Adipocyte (in vitro differentiated cells): Measurements from ENCODE around the gene MYB.
"Not testable (repeated sequence)": the region's sequence is repeated elsewhere in the genome, so short reads cannot be mapped to it uniquely, and the experiment has no call there.

ENCODE experiments used
- DNase-seq: peaks from one replicate; pipeline ENCODE4 v3.0.0-alpha.2; 2015; ENCODE audit warnings: low read depth
- H3K27me3 ChIP-seq: replicated peaks from 2 replicates; pipeline ENCODE4 v1.7.0; 2013; ENCODE audit warnings: mild to moderate bottlenecking, low read length, moderate library complexity; ENCODE audit not compliant: control insufficient read depth, insufficient read depth
- H3K36me3 ChIP-seq: 2 replicates; pipeline ENCODE4 v1.7.0; 2013; ENCODE audit warnings: low read length, mild to moderate bottlenecking, moderate library complexity; ENCODE audit not compliant: control insufficient read depth, insufficient read depth, severe bottlenecking
- H3K4me1 ChIP-seq: 2 replicates; pipeline ENCODE4 v1.7.0; 2013; ENCODE audit warnings: mild to moderate bottlenecking, low read length, moderate library complexity; ENCODE audit not compliant: control insufficient read depth, insufficient read depth
- H3K4me3 ChIP-seq: 2 replicates; pipeline ENCODE4 v1.7.0; 2013; ENCODE audit warnings: mild to moderate bottlenecking, low read length, moderate library complexity
- H3K9ac ChIP-seq: 2 replicates; pipeline ENCODE4 v1.7.0; 2013; ENCODE audit warnings: mild to moderate bottlenecking, low read length, moderate library complexity
- H3K9me3 ChIP-seq: 2 replicates; pipeline ENCODE4 v1.7.0; 2013; ENCODE audit warnings: mild to moderate bottlenecking, low read length, moderate library complexity; ENCODE audit not compliant: control insufficient read depth

The MYB gene

DNA sequence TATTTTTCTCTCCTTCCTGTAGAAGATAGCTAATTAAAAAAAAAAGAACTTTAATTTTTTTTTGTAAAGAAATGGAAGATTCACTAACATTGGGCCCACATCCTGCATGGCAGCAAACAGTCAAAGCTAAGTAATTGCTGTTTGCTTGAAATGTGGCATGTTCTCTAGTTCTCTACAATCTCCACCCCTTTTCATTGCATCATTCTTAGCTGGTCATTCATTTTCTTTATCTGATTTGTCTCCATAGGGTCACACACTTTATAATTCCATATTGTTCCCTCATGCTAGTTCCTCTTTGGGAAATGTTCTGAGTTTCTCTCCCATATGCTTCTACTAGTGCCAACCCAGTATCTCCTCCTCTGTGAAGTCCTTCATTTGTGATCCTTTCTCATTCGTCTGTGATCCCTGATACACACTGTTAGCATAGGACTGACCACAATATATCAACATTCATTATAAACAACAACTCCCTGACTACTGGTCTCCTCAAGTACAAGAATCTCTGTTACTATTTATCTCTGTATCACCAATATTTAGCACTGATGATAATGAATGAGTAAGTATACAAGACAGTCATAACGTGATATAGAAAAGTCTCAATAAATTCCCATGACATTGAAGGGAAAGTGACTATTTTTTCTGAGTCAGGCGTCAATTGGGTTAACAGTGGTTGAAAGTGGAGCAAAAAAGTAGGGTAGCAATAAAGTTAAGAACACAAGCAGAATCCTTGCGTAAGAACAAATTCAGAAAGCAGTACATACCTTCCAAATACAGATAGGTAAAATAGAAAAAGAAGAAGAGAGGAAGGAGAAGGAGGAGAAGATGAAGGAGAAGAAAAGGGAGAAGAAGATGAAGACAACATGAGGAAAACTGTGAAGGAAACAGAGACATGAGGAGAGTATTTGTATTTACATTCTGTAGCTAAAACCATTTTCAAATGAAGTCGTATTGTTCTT, 33.2 kb upstream of the MYB start:
- Histone ChIP-seq H3K9ac (no peak overlapping the region), H3K4me1 (peaks cover 4% of the 10 kb centered on the region), H3K4me3 (no peak overlapping the region), H3K9me3 (no peaks in the 10 kb centered on the region), H3K27me3 (no peaks in the 10 kb centered on the region), H3K36me3 (no peaks in the 10 kb centered on the region)
- DNase-seq: peak; percentile 10

DNA sequence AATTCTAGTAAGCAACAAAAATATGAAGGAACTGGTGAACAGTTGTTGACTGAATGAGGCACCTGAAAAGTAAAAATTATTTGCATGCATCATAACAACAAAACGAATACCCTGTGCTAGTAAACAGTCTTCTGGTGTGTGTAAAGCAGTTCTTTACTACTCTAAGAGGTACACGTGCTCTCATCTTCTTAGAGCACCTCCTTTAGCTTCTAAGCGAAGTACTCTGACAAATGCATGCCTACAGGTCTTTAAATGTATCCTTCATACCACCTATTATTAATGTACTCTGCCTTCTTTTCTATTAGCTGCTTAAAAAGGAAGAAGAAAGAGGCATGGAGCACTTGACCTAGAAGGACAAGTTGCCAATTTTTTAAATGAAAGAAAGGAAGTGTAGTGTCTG, 32.2 kb upstream of the MYB start:
- Histone ChIP-seq H3K36me3 (no peaks in the 10 kb centered on the region), H3K9me3 (no peaks in the 10 kb centered on the region)
- DNase-seq: no peak

GRCh38 chr6:135149376-135149775, 31.7 kb upstream of the MYB start:
- DNase-seq: no peak
- Histone ChIP-seq H3K9me3 (no peaks in the 10 kb centered on the region), H3K36me3 (no peaks in the 10 kb centered on the region), H3K27me3 (no peaks in the 10 kb centered on the region), H3K9ac (no peak overlapping the region), H3K4me3 (no peak overlapping the region), H3K4me1 (peaks cover 4% of the 10 kb centered on the region)

More for the DNA sequence above, 32.2 kb upstream of the MYB start:
- H3K4me1 ChIP-seq: peaks cover 4% of the 10 kb centered on the region
- H3K27me3 ChIP-seq: no peaks in the 10 kb centered on the region
- no peak overlapping the region for H3K4me3 ChIP-seq
- no peak overlapping the region for H3K9ac ChIP-seq

DNA sequence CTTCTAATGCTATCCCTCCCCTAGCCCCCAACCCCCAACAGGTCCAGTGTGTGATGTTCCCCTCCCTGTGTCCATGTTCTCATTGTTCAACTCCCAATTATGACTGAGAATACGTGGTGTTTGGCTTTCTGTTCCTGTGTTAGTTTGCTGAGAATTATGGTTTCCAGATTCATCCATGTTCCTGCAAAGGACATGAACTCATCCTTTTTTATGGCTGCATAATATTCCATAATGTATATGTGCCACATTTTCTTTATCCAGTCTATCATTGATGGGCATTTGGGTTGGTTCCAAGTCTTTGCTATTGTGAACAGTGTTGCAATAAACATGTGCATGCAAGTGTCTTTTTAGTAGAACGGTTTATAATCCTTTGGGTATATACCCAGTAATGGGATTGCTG, 30.6 kb upstream of the MYB start:
- H3K4me3 ChIP-seq, H3K9me3 ChIP-seq, DNase-seq, H3K36me3 ChIP-seq, H3K9ac ChIP-seq, H3K27me3 ChIP-seq, H3K4me1 ChIP-seq: not testable (repeated sequence)

GRCh38 chr6:135154125-135154524, 27.0 kb upstream of the MYB start:
- H3K9ac ChIP-seq, H3K4me1 ChIP-seq, H3K36me3 ChIP-seq, H3K27me3 ChIP-seq, H3K9me3 ChIP-seq, DNase-seq, H3K4me3 ChIP-seq: not testable (repeated sequence)

DNA sequence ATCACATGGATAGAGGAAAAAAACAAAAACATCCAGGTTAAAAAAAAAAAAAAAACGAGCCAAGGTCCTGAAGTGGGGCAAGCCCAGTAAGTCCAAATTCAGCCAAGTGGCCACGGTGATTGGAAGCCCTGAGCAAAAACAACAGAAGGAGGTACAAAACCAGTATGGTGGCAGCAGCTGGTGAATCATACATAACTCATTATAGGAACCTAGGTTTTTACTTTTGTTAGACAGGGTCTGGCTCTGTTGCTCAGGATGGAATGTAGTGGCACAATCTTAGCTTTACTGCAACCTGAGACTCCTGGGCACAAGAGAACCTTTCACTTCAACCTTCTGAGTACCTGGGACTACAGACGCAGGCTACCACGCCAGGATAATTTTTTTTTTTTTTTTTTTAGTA, 22.7 kb upstream of the MYB start:
- Histone ChIP-seq H3K27me3 (no peaks in the 10 kb centered on the region), H3K4me1 (no peaks in the 10 kb centered on the region), H3K4me3 (no peak overlapping the region), H3K9ac (no peak overlapping the region), H3K9me3 (no peaks in the 10 kb centered on the region), H3K36me3 (no peaks in the 10 kb centered on the region)
- DNase-seq: no peak

GRCh38 chr6:135159531-135159930, 21.6 kb upstream of the MYB start:
- Histone ChIP-seq H3K4me1 (no peaks in the 10 kb centered on the region), H3K27me3 (no peaks in the 10 kb centered on the region), H3K9ac (no peak overlapping the region), H3K4me3 (no peak overlapping the region), H3K36me3 (no peaks in the 10 kb centered on the region), H3K9me3 (no peaks in the 10 kb centered on the region)
- no peak for DNase-seq

DNA sequence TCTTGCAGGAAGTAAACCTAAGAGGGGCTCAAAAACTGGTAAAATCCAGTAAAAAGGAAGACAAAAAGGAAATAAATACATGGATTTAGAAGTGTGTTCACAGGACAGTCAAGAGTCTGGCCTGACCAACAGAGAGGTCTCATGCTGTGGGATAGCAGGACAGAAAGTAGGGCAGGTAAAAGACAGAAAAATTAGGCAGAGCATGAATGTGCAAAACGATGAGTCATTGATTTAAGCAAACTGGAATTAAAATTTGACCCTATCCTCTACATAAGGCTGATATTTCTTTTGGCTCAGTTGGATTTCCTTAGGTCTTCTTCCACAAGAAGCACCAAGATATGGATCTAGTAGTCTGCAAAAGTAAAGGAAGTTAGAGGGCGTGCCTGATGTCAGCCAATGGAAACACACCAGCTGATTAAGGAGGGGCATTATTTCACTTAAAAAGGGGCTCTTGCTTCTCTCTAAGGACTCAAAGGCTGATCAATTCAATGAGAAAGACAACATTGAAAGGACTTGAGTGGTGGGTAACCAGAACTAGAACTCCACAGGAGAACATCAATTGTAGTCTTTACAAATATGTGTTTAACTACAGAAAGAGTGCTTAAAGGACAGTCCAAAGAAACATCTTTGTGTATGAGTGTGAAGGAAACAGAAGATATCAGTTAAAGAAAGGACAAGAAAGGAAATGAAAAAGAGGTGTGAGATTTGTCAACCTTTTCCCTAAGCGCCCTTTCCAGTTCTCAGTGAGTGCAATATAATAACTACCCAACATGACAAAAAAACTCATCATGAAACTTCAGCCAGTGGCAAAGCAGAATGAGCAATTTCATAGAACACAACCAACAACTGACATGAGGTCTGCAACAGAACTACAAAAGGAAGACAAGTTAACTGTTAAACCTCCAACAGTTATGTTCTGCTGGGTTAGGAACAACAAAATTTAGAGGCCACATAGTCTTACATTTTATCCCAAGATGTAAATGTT, 19.4 kb upstream of the MYB start:
- no peak for DNase-seq
- H3K4me1 ChIP-seq: no peaks in the 10 kb centered on the region
- H3K9me3 ChIP-seq: no peaks in the 10 kb centered on the region
- H3K9ac ChIP-seq: no peak overlapping the region
- no peak overlapping the region for H3K4me3 ChIP-seq
- H3K36me3 ChIP-seq: no peaks in the 10 kb centered on the region
- no peaks in the 10 kb centered on the region for H3K27me3 ChIP-seq

DNA sequence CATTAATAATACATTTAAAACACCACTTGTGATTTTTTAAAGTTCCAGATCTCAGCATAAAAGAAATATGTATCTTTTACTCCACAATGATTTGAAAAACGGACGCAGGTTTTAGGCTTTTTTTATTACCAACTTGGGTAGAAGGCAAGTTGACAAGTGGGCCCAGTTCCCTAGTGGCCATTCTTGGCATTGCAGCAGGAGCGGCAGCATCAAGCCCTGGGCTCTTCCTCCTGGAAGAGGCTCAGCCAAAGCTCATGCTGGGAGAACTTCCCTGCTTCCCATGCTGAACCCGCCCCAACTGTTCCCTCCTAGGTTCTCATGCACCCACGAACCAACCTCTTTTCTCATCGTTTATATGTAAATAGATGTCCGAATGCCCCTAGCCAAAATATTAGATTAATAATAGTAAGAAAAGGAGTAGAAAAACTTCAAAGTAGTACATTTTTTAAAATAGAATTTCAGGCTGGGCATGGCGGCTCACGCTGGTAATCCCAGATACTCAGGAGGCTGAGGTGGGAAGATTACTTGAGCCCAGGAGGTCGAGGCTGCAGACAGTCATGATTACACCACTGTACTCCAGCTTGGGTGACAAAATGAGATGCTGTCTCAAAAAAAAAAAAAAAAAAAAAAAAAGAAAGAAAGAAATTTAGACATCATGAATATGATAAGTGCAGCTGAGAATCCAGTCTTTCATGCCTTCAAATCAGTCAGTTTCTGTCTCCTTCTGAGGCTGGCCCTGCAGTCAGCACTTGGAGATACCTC, 18.2 kb upstream of the MYB start:
- Histone ChIP-seq H3K27me3 (no peaks in the 10 kb centered on the region), H3K9me3 (no peaks in the 10 kb centered on the region), H3K4me3 (no peak overlapping the region), H3K9ac (no peak overlapping the region), H3K4me1 (peaks cover 5% of the 10 kb centered on the region), H3K36me3 (no peaks in the 10 kb centered on the region)
- peak; percentile 20 for DNase-seq

GRCh38 chr6:135163440-135163738, 17.7 kb upstream of the MYB start:
- no peak overlapping the region for H3K9ac ChIP-seq
- no peak for DNase-seq
- H3K36me3 ChIP-seq: no peaks in the 10 kb centered on the region
- H3K27me3 ChIP-seq: no peaks in the 10 kb centered on the region
- no peaks in the 10 kb centered on the region for H3K9me3 ChIP-seq
- peaks cover 7% of the 10 kb centered on the region for H3K4me1 ChIP-seq
- H3K4me3 ChIP-seq: no peak overlapping the region

- H3K9me3 ChIP-seq, H3K27me3 ChIP-seq, H3K4me1 ChIP-seq, H3K4me3 ChIP-seq, H3K9ac ChIP-seq, H3K36me3 ChIP-seq, DNase-seq: not testable (repeated sequence)
Measured at GRCh38 chr6:135164387-135164786, 16.7 kb upstream of the MYB start.
